HepG2 (cell line): ENCODE data around the gene MYCBPAP. TPM values are rescaled to one million over a fixed set of nuclear protein-coding genes. Genes with fewer than 3 reads are reported as not detected.

Experiments
- DNMT1 ChIP-seq: sonication (generic); formaldehyde crosslinking; IDR thresholded peaks from 2 replicates; pipeline ENCODE4 v1.5.1; 2020; ENCODE audit warnings: mild to moderate bottlenecking, missing genetic modification reagents
- DRAP1 ChIP-seq: IDR thresholded peaks from 2 replicates; pipeline ENCODE4 v1.6.1; 2016; ENCODE audit warnings: missing genetic modification reagents, missing compliant biosample characterization
- GATAD2A ChIP-seq: IDR thresholded peaks from 2 replicates; pipeline ENCODE4 v1.6.1; 2016
- HOXD1 ChIP-seq: sonication (generic); formaldehyde crosslinking; IDR thresholded peaks from 2 replicates; pipeline ENCODE4 v1.5.0; 2020; ENCODE audit warnings: missing genetic modification reagents
- KLF16 ChIP-seq, 2 experiments: sonication (generic) in 1 of 2; formaldehyde crosslinking in 1 of 2; IDR thresholded peaks; 2 replicates each; pipeline versions ENCODE4 v1.6.1 to v1.8.0; 2016 to 2023; ENCODE audit warnings: missing genetic modification reagents in 2 of 2, missing compliant biosample characterization in 1 of 2
- KLF6 ChIP-seq: IDR thresholded peaks from 2 replicates; pipeline ENCODE4 v1.8.0; 2016; ENCODE audit warnings: missing biosample characterization, missing genetic modification reagents
- MYNN ChIP-seq: sonication (generic); formaldehyde crosslinking; IDR thresholded peaks from 2 replicates; pipeline ENCODE4 v1.4.0; 2020; ENCODE audit warnings: mild to moderate bottlenecking, low read depth, missing genetic modification reagents
- NFKB2 ChIP-seq: sonication (generic); formaldehyde crosslinking; IDR thresholded peaks from 2 replicates; pipeline ENCODE4 v1.4.0; 2020; ENCODE audit warnings: missing genetic modification reagents, borderline replicate concordance
- NPAS2 ChIP-seq: sonication (generic); formaldehyde crosslinking; IDR thresholded peaks from 2 replicates; pipeline ENCODE4 v1.8.0; 2022; ENCODE audit warnings: mild to moderate bottlenecking, missing genetic modification reagents, borderline replicate concordance
- ONECUT2 ChIP-seq: sonication (generic); formaldehyde crosslinking; IDR thresholded peaks from 2 replicates; pipeline ENCODE4 v1.4.0; 2020; ENCODE audit warnings: missing genetic modification reagents
- PRMT3 ChIP-seq: sonication (generic); formaldehyde crosslinking; IDR thresholded peaks from 2 replicates; pipeline ENCODE4 v1.8.1; 2022; ENCODE audit warnings: low read depth, mild to moderate bottlenecking, moderate library complexity, missing genetic modification reagents, borderline replicate concordance
- SETDB1 ChIP-seq: sonication (generic); formaldehyde crosslinking; IDR thresholded peaks from 2 replicates; pipeline ENCODE4 v1.5.1; 2020; ENCODE audit warnings: missing genetic modification reagents, mild to moderate bottlenecking, borderline replicate concordance
- TEF ChIP-seq: sonication (generic); formaldehyde crosslinking; IDR thresholded peaks from 2 replicates; pipeline ENCODE4 v1.5.0; 2020; ENCODE audit warnings: missing genetic modification reagents
- ZBTB21 ChIP-seq: sonication (generic); formaldehyde crosslinking; IDR thresholded peaks from 2 replicates; pipeline ENCODE4 v1.4.0; 2020; ENCODE audit warnings: missing genetic modification reagents
- ZFP37 ChIP-seq: sonication (generic); formaldehyde crosslinking; IDR thresholded peaks from 2 replicates; pipeline ENCODE4 v1.4.0; 2020; ENCODE audit warnings: missing genetic modification reagents, borderline replicate concordance
- ZNF451 ChIP-seq: sonication (generic); formaldehyde crosslinking; IDR thresholded peaks from 2 replicates; pipeline ENCODE4 v1.5.0; 2020; ENCODE audit warnings: mild to moderate bottlenecking, missing genetic modification reagents
- ZNF556 ChIP-seq: sonication (generic); formaldehyde crosslinking; IDR thresholded peaks from 2 replicates; pipeline ENCODE4 v1.4.0; 2020; ENCODE audit warnings: mild to moderate bottlenecking, missing genetic modification reagents, borderline replicate concordance
- ZNF567 ChIP-seq: sonication (generic); formaldehyde crosslinking; IDR thresholded peaks from 2 replicates; pipeline ENCODE4 v1.8.1; 2023; ENCODE audit warnings: mild to moderate bottlenecking, missing genetic modification reagents, borderline replicate concordance
- ZNF570 ChIP-seq: sonication (generic); formaldehyde crosslinking; IDR thresholded peaks from 2 replicates; pipeline ENCODE4 v1.4.0; 2020; ENCODE audit warnings: mild to moderate bottlenecking, missing genetic modification reagents, borderline replicate concordance
- ZNF747 ChIP-seq: sonication (generic); formaldehyde crosslinking; IDR thresholded peaks from 2 replicates; pipeline ENCODE4 v1.8.1; 2023; ENCODE audit warnings: missing genetic modification reagents, mild to moderate bottlenecking, borderline replicate concordance
- ZNF749 ChIP-seq: sonication (generic); formaldehyde crosslinking; IDR thresholded peaks from 2 replicates; pipeline ENCODE4 v1.8.0; 2022; ENCODE audit warnings: mild to moderate bottlenecking, missing genetic modification reagents, moderate library complexity, borderline replicate concordance
- ZNF766 ChIP-seq: sonication (generic); formaldehyde crosslinking; IDR thresholded peaks from 2 replicates; pipeline ENCODE4 v1.5.0; 2020; ENCODE audit warnings: missing genetic modification reagents, borderline replicate concordance
- ZNF839 ChIP-seq: sonication (generic); formaldehyde crosslinking; IDR thresholded peaks from 2 replicates; pipeline ENCODE4 v1.4.0; 2020; ENCODE audit warnings: missing genetic modification reagents, mild to moderate bottlenecking, borderline replicate concordance
- polyA plus RNA-seq, 8 experiments: library from polyadenylated mRNA; depleted of rRNA in 3 of 8; stranded (reverse) in 7 of 8; unstranded in 1 of 8; fragments of >200 nt; fragmentation: Illumina TruSeq in 4 of 8; extraction: Trizol in 4 of 8; gene quantifications; 2 replicates each; pipeline versions ENCODE4 v1.2.1 to v1.2.3, GENCODE V29; 2011 to 2016; ENCODE audit warnings: low read depth in 4 of 8, missing spikeins in 1 of 8, mixed read lengths in 1 of 8; ENCODE audit not compliant: insufficient read depth in 1 of 8
- total RNA-seq, 5 experiments: library from RNA; depleted of rRNA; stranded (reverse); fragments of >200 nt; fragmentation: Illumina TruSeq; extraction: Trizol; gene quantifications; 2 replicates each; pipeline ENCODE4 v1.2.3, GENCODE V29; 2016; ENCODE audit warnings: low read depth in 1 of 5
- TF ChIP-seq, protein P1 (sequence below): sonication (generic); formaldehyde crosslinking; IDR thresholded peaks from 2 replicates; pipeline ENCODE4 v1.9.0; 2021; ENCODE audit warnings: missing genetic modification reagents, mild to moderate bottlenecking, borderline replicate concordance
- TF ChIP-seq, protein P2 (sequence below): sonication (generic); formaldehyde crosslinking; IDR thresholded peaks from 2 replicates; pipeline ENCODE4 v1.8.0; 2022; ENCODE audit warnings: mild to moderate bottlenecking, missing genetic modification reagents

MYCBPAP gene
- total and polyA plus RNA-seq, 2 of the 13 experiments (the other 11 are each of a cell fraction or from before 2014, with no cell fraction given) = 0.22 to 0.24 TPM

DNA sequence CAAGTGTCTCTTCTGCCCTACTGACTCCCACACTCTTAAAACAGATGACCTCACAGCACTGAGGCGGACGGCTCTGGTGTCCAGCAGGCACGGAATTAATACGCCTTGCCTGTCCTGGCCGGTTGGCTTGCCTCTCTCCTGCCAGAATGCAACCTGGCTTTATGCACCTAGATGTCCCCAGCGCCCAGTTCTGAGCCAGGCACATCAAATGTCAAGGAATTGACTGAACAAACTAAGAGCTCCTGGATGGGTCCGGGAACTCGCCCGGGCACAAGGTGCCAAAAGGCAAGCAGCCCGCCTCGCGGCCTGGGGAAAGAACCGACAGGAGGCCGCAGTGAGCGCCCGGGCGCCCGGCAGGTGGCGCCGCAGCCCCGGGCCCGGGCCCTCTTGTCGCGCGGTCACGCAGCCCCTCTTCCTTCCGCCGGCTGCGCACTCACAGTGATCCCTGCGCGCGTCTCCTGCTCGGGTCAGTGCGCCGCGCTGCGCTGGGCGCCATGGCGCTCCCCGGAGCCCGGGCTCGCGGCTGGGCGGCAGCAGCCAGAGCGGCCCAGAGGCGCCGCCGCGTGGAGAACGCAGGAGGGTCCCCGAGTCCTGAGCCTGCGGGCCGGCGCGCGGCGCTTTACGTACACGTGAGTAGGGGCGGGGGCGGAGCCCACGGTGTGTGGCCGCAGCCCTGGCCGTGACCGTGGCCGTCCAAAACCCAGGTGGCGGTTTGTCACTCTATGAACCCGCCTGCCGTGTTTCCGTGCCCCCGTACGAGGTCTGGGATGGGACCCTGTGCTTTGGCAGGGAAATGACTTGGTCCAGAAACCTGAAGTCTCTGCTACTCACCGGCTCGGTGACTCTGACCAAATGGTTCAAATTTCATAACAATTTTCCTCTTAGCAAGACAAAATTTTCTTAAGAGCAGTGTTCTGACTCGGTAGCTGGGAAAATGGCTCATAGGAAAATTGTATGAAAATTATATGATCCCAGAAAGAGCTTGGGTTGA lies 29.6 kb upstream of the MYCBPAP start, which contains the start of gene RSAD1 (continued):
- TF ChIP-seq ZFP37 (CRISPR knock-in tag) (peak; percentile 33; the same call in 1 of the 2 replicates), DRAP1 (no peak; the same call in none of the 2 replicates), NPAS2 (CRISPR knock-in tag) (no peak), HOXD1 (CRISPR knock-in tag) (peak; percentile 54; the same call in 1 of the 2 replicates), ZNF766 (peak; percentile 93; the same call in 1 of the 2 replicates), KLF6 (CRISPR knock-in tag) (peak; percentile 72; the same call in 1 of the 2 replicates), KLF16 (CRISPR knock-in tag; IDR thresholded peaks at IDR 0.05) (peak in 1 of 2 experiments; percentile 68; a peak in 3 of 4 replicates), MYNN (CRISPR knock-in tag) (no peak; the same call in 1 of the 2 replicates), PRMT3 (CRISPR knock-in tag) (peak; percentile 92), ZNF567 (peak; percentile 99), DNMT1 (CRISPR knock-in tag) (peak; percentile 82; the same call in 1 of the 2 replicates), ZNF451 (CRISPR knock-in tag) (peak; percentile 95), SETDB1 (CRISPR knock-in tag) (no peak), GATAD2A (0 out of 2 replicates have a peak, but pooled peaks have one; percentile 23), ONECUT2 (CRISPR knock-in tag) (no peak), ZNF839 (CRISPR knock-in tag) (peak; percentile 84; the same call in 1 of the 2 replicates), ZNF749 (peak; percentile 84; the same call in 1 of the 2 replicates), ZNF747 (no peak), ZNF556 (CRISPR knock-in tag) (peak; percentile 98), NFKB2 (CRISPR knock-in tag) (peak; percentile 74; the same call in 1 of the 2 replicates), TEF (CRISPR knock-in tag) (peak; percentile 76; the same call in 1 of the 2 replicates), ZNF570 (CRISPR knock-in tag) (peak; percentile 66; the same call in 1 of the 2 replicates), ZBTB21 (no peak)
- TF ChIP-seq, protein P1, sequence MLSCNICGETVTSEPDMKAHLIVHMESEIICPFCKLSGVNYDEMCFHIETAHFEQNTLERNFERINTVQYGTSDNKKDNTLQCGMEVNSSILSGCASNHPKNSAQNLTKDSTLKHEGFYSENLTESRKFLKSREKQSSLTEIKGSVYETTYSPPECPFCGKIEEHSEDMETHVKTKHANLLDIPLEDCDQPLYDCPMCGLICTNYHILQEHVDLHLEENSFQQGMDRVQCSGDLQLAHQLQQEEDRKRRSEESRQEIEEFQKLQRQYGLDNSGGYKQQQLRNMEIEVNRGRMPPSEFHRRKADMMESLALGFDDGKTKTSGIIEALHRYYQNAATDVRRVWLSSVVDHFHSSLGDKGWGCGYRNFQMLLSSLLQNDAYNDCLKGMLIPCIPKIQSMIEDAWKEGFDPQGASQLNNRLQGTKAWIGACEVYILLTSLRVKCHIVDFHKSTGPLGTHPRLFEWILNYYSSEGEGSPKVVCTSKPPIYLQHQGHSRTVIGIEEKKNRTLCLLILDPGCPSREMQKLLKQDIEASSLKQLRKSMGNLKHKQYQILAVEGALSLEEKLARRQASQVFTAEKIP (CRISPR knock-in tag) = no peak
- TF ChIP-seq, protein P2, sequence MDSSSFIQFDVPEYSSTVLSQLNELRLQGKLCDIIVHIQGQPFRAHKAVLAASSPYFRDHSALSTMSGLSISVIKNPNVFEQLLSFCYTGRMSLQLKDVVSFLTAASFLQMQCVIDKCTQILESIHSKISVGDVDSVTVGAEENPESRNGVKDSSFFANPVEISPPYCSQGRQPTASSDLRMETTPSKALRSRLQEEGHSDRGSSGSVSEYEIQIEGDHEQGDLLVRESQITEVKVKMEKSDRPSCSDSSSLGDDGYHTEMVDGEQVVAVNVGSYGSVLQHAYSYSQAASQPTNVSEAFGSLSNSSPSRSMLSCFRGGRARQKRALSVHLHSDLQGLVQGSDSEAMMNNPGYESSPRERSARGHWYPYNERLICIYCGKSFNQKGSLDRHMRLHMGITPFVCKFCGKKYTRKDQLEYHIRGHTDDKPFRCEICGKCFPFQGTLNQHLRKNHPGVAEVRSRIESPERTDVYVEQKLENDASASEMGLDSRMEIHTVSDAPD (CRISPR knock-in tag) = 0 out of 2 replicates have a peak, but pooled peaks have one; percentile 83
